ENCODE results near the gene CIROP. TPM values are rescaled to one million over a fixed set of nuclear protein-coding genes. Genes with fewer than 3 reads are reported as not detected.

Gene CIROP
- total RNA-seq, 1 experiment from 2014 or later = 0.11 TPM

GRCh38 chr14:23142826-23143225 is 38.0 kb upstream of the CIROP start:
- H3K27me3 Mint-ChIP-seq (ENCODE audit: low read depth) = no peaks in the 10 kb centered on the region
- peaks cover 10% of the 10 kb centered on the region for H3K4me1 Mint-ChIP-seq
- ChIA-PET POLR2A (interaction anchor here (0.6 kb wide), 1 partner anchor 26 kb away, joined by 3 read pairs; no protein-coding TSS in a partner anchor), CTCF (interaction anchor here (0.8 to 2.0 kb wide), 3 partner anchors 21 to 45 kb away, joined by 3 to 8 read pairs (median 4); no protein-coding TSS in a partner anchor)
- ATAC-seq (no peak), DNase-seq (ENCODE audit: low spot score) (no peak)
- TF ChIP-seq RELA (CRISPR knock-in tag; IDR thresholded peaks at IDR 0.05; ENCODE audit: borderline replicate concordance) (no peak), TEAD1 (CRISPR knock-in tag; IDR thresholded peaks at IDR 0.05) (no peak), RORB (CRISPR knock-in tag; IDR thresholded peaks at IDR 0.05) (no peak), ZNF396 (CRISPR knock-in tag; IDR thresholded peaks at IDR 0.05; ENCODE audit: borderline replicate concordance) (no peak), ZNF512 (CRISPR knock-in tag; IDR thresholded peaks at IDR 0.05; ENCODE audit: borderline replicate concordance) (no peak)
- no peaks in the 10 kb centered on the region for H3K9me3 Mint-ChIP-seq
- H3K36me3 Mint-ChIP-seq = peaks cover 68% of the 10 kb centered on the region
- H3K27ac Mint-ChIP-seq = no peak overlapping the region
- H3K4me3 Mint-ChIP-seq = no peak overlapping the region

- CTCF ChIA-PET = interaction anchor here (0.8 to 2.0 kb wide), 3 partner anchors 20 to 376 kb away, joined by 3 to 8 read pairs (median 4); no protein-coding TSS in a partner anchor
- Mint-ChIP-seq H3K4me1 (peaks cover 6% of the 10 kb centered on the region), H3K27ac (peak overlapping the region; percentile 52; the same call in 1 of the 2 replicates), H3K4me3 (no peak overlapping the region), H3K9me3 (no peaks in the 10 kb centered on the region), H3K27me3 (ENCODE audit: low read depth) (no peaks in the 10 kb centered on the region), H3K36me3 (peaks cover 67% of the 10 kb centered on the region)
- ATAC-seq = no peak
- no peak for DNase-seq (ENCODE audit: low spot score)
- TF ChIP-seq ZNF138 (CRISPR knock-in tag; conservative IDR thresholded peaks at IDR 0.05) (no peak), NR1H2 (CRISPR knock-in tag; IDR thresholded peaks at IDR 0.05) (no peak), TEAD4 (CRISPR knock-in tag; IDR thresholded peaks at IDR 0.05) (no peak), MLX (CRISPR knock-in tag; IDR thresholded peaks at IDR 0.05) (no peak), CTCF (IDR thresholded peaks at IDR 0.05) (no peak), JAZF1 (CRISPR knock-in tag; IDR thresholded peaks at IDR 0.05) (no peak), SMAD3 (CRISPR knock-in tag; IDR thresholded peaks at IDR 0.05; ENCODE audit: borderline replicate concordance) (no peak), JUN (CRISPR knock-in tag; IDR thresholded peaks at IDR 0.05) (no peak), AFF4 (CRISPR knock-in tag; IDR thresholded peaks at IDR 0.05; ENCODE audit: borderline replicate concordance) (no peak)
- TF ChIP-seq, protein P1, sequence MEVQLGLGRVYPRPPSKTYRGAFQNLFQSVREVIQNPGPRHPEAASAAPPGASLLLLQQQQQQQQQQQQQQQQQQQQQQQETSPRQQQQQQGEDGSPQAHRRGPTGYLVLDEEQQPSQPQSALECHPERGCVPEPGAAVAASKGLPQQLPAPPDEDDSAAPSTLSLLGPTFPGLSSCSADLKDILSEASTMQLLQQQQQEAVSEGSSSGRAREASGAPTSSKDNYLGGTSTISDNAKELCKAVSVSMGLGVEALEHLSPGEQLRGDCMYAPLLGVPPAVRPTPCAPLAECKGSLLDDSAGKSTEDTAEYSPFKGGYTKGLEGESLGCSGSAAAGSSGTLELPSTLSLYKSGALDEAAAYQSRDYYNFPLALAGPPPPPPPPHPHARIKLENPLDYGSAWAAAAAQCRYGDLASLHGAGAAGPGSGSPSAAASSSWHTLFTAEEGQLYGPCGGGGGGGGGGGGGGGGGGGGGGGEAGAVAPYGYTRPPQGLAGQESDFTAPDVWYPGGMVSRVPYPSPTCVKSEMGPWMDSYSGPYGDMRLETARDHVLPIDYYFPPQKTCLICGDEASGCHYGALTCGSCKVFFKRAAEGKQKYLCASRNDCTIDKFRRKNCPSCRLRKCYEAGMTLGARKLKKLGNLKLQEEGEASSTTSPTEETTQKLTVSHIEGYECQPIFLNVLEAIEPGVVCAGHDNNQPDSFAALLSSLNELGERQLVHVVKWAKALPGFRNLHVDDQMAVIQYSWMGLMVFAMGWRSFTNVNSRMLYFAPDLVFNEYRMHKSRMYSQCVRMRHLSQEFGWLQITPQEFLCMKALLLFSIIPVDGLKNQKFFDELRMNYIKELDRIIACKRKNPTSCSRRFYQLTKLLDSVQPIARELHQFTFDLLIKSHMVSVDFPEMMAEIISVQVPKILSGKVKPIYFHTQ (CRISPR knock-in tag; IDR thresholded peaks at IDR 0.05) = no peak
- TF ChIP-seq, protein P2, sequence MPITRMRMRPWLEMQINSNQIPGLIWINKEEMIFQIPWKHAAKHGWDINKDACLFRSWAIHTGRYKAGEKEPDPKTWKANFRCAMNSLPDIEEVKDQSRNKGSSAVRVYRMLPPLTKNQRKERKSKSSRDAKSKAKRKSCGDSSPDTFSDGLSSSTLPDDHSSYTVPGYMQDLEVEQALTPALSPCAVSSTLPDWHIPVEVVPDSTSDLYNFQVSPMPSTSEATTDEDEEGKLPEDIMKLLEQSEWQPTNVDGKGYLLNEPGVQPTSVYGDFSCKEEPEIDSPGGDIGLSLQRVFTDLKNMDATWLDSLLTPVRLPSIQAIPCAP (CRISPR knock-in tag; IDR thresholded peaks at IDR 0.05) = no peak
- TF ChIP-seq, protein P3, sequence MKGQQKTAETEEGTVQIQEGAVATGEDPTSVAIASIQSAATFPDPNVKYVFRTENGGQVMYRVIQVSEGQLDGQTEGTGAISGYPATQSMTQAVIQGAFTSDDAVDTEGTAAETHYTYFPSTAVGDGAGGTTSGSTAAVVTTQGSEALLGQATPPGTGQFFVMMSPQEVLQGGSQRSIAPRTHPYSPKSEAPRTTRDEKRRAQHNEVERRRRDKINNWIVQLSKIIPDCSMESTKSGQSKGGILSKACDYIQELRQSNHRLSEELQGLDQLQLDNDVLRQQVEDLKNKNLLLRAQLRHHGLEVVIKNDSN (CRISPR knock-in tag; IDR thresholded peaks at IDR 0.05) = no peak
- POLR2A ChIA-PET = interaction anchor here (0.6 kb wide), 1 partner anchor 25 kb away, joined by 3 read pairs; no protein-coding TSS in a partner anchor
Observed at GRCh38 chr14:23141706-23142444, 37.1 kb upstream of the CIROP start.

Data from WTC11 (cell line).